ENCODE data around the gene OTUD1.

DNA sequence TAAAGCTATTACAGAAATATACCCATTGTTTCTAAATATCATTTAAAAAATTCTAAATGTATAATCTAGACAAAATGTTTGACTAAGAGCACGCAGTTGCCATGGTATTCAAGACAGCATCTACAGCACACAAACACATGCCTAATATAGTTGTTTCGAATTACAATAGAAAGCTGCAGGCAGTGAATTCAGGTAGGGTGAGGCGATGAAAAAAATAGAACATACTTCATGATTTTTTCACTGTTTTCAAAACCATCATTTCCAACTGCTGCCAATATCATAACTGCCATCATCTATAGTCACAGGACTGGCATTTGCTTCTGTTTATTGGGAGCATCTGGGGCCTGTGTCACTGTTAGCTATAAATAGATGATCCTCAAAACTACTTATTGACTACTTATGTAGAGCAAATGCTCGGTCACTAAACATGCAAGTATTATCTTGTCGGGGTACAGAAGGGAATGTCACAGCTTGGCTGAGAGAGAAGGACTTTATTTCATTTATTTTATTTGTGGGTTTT is 34.4 kb upstream of the OTUD1 start:
- TF ChIP-seq SP1 (IDR thresholded peaks at IDR 0.05) (no peak), FOXA1 (IDR thresholded peaks at IDR 0.05) (no peak), SUZ12 (IDR thresholded peaks at IDR 0.05) (no peak), HDGF (IDR thresholded peaks at IDR 0.05; ENCODE audit: borderline replicate concordance) (no peak), BHLHE40 (IDR thresholded peaks at IDR 0.05; ENCODE audit: borderline replicate concordance) (no peak), FOXM1 (IDR thresholded peaks at IDR 0.05; ENCODE audit: borderline replicate concordance) (no peak), ZNF384 (IDR thresholded peaks at IDR 0.05) (no peak), ELF4 (IDR thresholded peaks at IDR 0.05) (no peak), CTBP1 (IDR thresholded peaks at IDR 0.05; ENCODE audit: borderline replicate concordance) (no peak)
